ENCODE results near the gene ADRA1B.

The ADRA1B gene

DNA sequence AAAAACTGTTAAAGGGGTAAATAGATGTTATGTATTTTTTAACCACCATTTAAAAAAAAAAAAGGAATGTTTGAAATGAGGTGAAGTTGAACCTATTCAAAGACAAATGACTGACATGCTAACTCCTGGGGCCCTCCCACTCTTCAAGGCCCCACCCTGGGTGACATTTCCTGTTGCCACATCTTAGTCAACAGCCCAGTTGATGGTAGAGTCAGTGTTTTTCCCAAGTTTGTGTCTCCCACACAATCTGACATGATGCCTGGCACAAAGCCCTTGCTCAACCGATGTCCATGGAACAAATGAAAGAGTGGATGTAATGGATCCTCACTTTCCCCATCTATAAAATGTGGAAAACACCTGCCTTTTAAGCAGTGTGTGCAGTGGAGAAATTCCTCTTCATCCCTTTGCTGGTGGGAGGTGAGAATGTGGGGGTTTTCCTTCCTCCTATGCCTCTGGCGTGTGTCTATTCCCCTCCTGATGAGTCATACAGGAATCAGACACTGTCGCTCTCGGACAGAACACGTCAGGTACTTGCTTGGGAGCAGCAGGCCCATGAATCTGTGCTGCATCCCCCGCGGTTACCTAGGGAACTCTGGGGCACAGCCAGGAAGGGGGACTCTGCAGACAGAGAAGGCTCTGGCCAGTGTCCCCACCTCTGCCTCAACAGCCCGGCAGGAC lies 13.7 kb upstream of the ADRA1B start:
- H3F3A ChIP-seq (ENCODE audit: insufficient read depth) = no peaks in the 10 kb centered on the region
- H3K9me3 ChIP-seq (ENCODE audit: insufficient read depth, low read length) = no peaks in the 10 kb centered on the region
- H3K4me2 ChIP-seq (ENCODE audit: low read depth, low read length, poor library complexity, severe bottlenecking) = no peak overlapping the region
- TF ChIP-seq, protein P1, sequence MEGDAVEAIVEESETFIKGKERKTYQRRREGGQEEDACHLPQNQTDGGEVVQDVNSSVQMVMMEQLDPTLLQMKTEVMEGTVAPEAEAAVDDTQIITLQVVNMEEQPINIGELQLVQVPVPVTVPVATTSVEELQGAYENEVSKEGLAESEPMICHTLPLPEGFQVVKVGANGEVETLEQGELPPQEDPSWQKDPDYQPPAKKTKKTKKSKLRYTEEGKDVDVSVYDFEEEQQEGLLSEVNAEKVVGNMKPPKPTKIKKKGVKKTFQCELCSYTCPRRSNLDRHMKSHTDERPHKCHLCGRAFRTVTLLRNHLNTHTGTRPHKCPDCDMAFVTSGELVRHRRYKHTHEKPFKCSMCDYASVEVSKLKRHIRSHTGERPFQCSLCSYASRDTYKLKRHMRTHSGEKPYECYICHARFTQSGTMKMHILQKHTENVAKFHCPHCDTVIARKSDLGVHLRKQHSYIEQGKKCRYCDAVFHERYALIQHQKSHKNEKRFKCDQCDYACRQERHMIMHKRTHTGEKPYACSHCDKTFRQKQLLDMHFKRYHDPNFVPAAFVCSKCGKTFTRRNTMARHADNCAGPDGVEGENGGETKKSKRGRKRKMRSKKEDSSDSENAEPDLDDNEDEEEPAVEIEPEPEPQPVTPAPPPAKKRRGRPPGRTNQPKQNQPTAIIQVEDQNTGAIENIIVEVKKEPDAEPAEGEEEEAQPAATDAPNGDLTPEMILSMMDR (IDR thresholded peaks at IDR 0.05; ENCODE audit: insufficient read depth, low read length, poor library complexity, severe bottlenecking) = no peak
- TF ChIP-seq EZH2phosphoT487 (conservative IDR thresholded peaks at IDR 0.05; ENCODE audit: low read length) = no peak
- no peaks in the 10 kb centered on the region for H4K20me1 ChIP-seq (ENCODE audit: low read depth, low read length)
- no peak overlapping the region for H3K9ac ChIP-seq (ENCODE audit: low read length)
- no peak overlapping the region for H2AFZ ChIP-seq (ENCODE audit: low read depth, low read length, severe bottlenecking)
- H3K27me3 ChIP-seq (ENCODE audit: low read length) = no peaks in the 10 kb centered on the region
- no peaks in the 10 kb centered on the region for H3K36me3 ChIP-seq (ENCODE audit: low read length)
- H3K79me2 ChIP-seq (ENCODE audit: insufficient read depth, low read length) = no peaks in the 10 kb centered on the region
- H3K27ac ChIP-seq (ENCODE audit: low read depth, low read length) = no peak overlapping the region
- no peak overlapping the region for H3K4me3 ChIP-seq (ENCODE audit: insufficient read depth, low read length, poor library complexity, severe bottlenecking)
- no peaks in the 10 kb centered on the region for H3K9me2 ChIP-seq (replicated peaks; ENCODE audit: insufficient read depth, low read length)

DNA sequence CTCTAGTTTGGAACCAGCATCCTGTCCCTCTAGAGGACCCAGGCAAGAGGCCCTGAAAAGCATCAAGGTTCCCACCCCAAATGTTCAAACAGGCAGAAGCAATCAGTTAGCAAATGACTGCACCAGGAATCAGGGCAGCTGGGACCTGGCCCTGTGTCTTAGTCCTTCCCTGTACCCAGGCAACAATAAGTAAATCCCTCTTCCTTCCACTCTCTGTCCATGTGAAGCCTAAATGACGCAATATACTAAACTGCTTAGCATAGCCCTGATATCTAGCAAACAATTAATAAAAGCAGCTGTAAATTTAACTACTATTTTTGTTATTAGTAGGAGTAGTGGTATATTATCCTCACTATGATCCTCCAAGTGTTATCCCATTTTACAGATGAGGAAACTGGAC lies 13.2 kb upstream of the ADRA1B start:
- TF ChIP-seq, protein P1 (IDR thresholded peaks at IDR 0.05; ENCODE audit: insufficient read depth, low read length, poor library complexity, severe bottlenecking) = no peak
- TF ChIP-seq EZH2phosphoT487 (conservative IDR thresholded peaks at IDR 0.05; ENCODE audit: low read length) = no peak
- Histone ChIP-seq H3F3A (ENCODE audit: insufficient read depth) (no peaks in the 10 kb centered on the region), H3K9me3 (ENCODE audit: insufficient read depth, low read length) (no peaks in the 10 kb centered on the region), H3K36me3 (ENCODE audit: low read length) (no peaks in the 10 kb centered on the region), H3K79me2 (ENCODE audit: insufficient read depth, low read length) (no peaks in the 10 kb centered on the region), H3K9ac (ENCODE audit: low read length) (no peak overlapping the region), H3K27ac (ENCODE audit: low read depth, low read length) (no peak overlapping the region), H3K27me3 (ENCODE audit: low read length) (no peaks in the 10 kb centered on the region), H3K4me2 (ENCODE audit: low read depth, low read length, poor library complexity, severe bottlenecking) (no peak overlapping the region), H3K4me3 (ENCODE audit: insufficient read depth, low read length, poor library complexity, severe bottlenecking) (no peak overlapping the region), H4K20me1 (ENCODE audit: low read depth, low read length) (no peaks in the 10 kb centered on the region), H2AFZ (ENCODE audit: low read depth, low read length, severe bottlenecking) (no peak overlapping the region), H3K9me2 (replicated peaks; ENCODE audit: insufficient read depth, low read length) (no peaks in the 10 kb centered on the region)

DNA sequence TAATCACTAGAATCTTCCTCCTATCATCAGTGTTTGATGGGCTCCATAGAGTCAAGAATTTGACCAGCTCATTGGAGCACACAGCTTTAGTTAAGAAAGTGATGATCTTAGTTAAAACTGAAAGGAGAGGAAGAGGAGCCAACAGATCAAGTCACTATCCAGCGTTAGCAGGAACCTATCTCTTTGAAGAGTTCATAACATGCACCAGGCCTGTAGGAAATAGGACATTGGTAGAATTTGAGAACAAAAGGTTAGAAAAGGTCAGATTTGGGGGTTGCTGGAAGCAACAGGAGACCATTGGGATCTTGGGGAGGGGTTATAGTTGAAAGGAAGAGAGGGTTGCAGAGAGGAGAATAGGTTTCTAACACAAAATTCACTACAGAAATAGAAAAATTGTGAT lies 11.4 kb upstream of the ADRA1B start:
- Histone ChIP-seq H4K20me1 (ENCODE audit: low read depth, low read length) (no peaks in the 10 kb centered on the region), H3K27ac (ENCODE audit: low read depth, low read length) (no peak overlapping the region), H3K4me2 (ENCODE audit: low read depth, low read length, poor library complexity, severe bottlenecking) (no peak overlapping the region), H3F3A (ENCODE audit: insufficient read depth) (no peaks in the 10 kb centered on the region), H3K9me3 (ENCODE audit: insufficient read depth, low read length) (no peaks in the 10 kb centered on the region), H3K36me3 (ENCODE audit: low read length) (no peaks in the 10 kb centered on the region), H3K4me3 (ENCODE audit: insufficient read depth, low read length, poor library complexity, severe bottlenecking) (no peak overlapping the region), H3K9me2 (replicated peaks; ENCODE audit: insufficient read depth, low read length) (no peaks in the 10 kb centered on the region), H3K79me2 (ENCODE audit: insufficient read depth, low read length) (no peaks in the 10 kb centered on the region), H3K9ac (ENCODE audit: low read length) (no peak overlapping the region), H3K27me3 (ENCODE audit: low read length) (no peaks in the 10 kb centered on the region), H2AFZ (ENCODE audit: low read depth, low read length, severe bottlenecking) (no peak overlapping the region)
- no peak for TF ChIP-seq EZH2phosphoT487 (conservative IDR thresholded peaks at IDR 0.05; ENCODE audit: low read length)
- TF ChIP-seq, protein P1 (IDR thresholded peaks at IDR 0.05; ENCODE audit: insufficient read depth, low read length, poor library complexity, severe bottlenecking) = no peak

Measured in SU-DHL-6 (cell line).